MM.1S (cell line): ENCODE measurements around the gene HJURP.

ENCODE experiments used
- EZH2 ChIP-seq: fragments of 300-600 bp; sonication (generic); optimal IDR thresholded peaks from 2 replicates; pipeline ENCODE3; 2017; ENCODE audit warnings: low read depth, mild to moderate bottlenecking, antibody characterized with exemption, low read length, mixed read lengths
- EZH2phosphoT487 ChIP-seq: fragments of 300-600 bp; sonication (generic); IDR thresholded peaks from 2 replicates; pipeline ENCODE4 v1.6.1; 2018; ENCODE audit warnings: antibody characterized with exemption, low read length
- TF ChIP-seq, protein P1 (sequence below): fragments of 300-600 bp; sonication (generic); IDR thresholded peaks from 2 replicates; pipeline ENCODE4 v1.5.1; 2016; ENCODE audit warnings: antibody characterized with exemption, low read length, mixed read lengths

DNA sequence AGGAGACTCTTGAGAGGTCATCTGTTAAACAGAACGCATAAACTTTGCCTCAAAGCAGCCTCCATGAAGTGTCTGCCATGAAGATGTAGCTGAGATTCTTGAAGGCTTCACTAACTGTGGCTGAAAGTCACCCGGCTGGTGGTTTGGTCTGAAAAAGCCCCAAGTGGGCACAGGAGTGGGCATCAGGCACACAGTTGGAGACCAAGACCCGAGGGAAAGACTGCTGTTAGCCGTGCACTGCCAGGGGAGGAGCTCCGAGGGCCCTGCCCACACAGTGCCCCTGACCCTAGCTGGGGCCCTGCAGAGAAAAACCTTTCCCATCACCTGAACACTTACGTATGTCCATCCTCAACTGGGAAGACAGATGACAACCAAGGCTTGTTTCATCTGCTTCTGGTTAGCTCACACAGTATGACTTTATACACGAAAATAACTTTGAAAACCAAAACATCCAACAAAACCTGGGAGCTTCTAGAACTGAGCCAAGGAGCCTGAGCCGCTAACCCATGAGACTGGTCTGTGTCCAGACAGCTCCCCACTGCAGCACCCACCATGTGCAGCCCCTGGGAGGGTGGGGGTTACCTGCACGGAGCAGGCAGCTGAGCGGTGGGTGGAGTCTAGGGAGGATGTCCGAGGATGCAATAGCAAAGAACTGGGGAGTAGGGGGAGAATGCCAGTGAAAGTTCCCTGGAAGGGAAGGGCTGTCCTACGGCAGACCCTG is 15.4 kb downstream of the HJURP start:
- TF ChIP-seq, protein P1, sequence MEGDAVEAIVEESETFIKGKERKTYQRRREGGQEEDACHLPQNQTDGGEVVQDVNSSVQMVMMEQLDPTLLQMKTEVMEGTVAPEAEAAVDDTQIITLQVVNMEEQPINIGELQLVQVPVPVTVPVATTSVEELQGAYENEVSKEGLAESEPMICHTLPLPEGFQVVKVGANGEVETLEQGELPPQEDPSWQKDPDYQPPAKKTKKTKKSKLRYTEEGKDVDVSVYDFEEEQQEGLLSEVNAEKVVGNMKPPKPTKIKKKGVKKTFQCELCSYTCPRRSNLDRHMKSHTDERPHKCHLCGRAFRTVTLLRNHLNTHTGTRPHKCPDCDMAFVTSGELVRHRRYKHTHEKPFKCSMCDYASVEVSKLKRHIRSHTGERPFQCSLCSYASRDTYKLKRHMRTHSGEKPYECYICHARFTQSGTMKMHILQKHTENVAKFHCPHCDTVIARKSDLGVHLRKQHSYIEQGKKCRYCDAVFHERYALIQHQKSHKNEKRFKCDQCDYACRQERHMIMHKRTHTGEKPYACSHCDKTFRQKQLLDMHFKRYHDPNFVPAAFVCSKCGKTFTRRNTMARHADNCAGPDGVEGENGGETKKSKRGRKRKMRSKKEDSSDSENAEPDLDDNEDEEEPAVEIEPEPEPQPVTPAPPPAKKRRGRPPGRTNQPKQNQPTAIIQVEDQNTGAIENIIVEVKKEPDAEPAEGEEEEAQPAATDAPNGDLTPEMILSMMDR, result no peak
- TF ChIP-seq EZH2, result no peak
- TF ChIP-seq EZH2phosphoT487, result no peak
